GM20000 (cell line): Measurements from ENCODE around the gene AMPH.

Experiments used
- DNase-seq: peaks from one replicate; pipeline ENCODE4 v3.0.0; 2012; ENCODE audit warnings: low spot score
- TF ChIP-seq, protein P1 (sequence below): IDR thresholded peaks from 2 replicates; pipeline ENCODE4 v1.5.1; 2012; ENCODE audit warnings: mild to moderate bottlenecking, control low read depth; ENCODE audit errors: extremely low read depth, missing control alignments

Gene AMPH

DNA sequence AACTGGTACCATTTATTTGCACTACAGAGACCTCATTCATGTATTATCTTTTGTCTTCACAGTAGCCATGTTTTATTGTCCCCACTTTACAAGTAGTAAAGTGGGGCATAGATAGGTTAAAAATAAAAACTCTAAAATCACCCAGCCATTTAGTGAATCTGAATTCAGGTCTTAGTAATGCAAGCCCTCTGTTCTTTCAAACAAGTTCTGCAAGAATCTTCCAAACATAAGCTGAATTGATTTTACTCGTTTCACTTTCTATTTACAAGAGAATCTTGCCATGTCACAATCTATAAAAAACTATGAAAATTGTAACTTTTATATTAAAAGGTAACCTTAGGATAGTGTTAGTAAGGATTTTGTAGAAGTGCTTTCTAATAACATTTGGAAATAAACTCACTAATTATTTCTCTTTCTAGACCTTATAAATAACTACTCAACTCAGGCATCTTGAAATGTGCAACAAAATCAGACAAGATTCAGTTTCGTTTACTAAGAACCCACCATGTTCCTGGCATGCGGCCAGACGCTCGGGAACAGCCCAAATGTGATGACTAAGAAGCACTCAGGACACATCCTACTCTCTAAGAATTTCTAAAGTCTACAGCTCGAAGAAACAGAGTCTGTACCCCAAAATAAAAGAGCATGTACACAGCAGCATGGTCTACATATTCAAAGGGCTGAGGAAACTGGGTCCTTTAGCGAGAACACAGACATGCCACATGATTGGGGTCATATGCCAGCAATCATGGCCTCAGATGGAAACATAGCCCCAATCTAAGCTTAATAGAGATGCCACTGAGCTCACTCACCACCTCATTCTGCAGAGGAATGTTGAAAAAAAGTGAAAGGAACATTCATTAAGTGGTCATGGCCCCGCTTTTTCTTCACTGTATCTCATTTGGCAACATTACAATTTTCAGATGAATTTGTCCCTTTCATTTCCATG, 167.6 kb downstream of the AMPH start:
- TF ChIP-seq, protein P1, sequence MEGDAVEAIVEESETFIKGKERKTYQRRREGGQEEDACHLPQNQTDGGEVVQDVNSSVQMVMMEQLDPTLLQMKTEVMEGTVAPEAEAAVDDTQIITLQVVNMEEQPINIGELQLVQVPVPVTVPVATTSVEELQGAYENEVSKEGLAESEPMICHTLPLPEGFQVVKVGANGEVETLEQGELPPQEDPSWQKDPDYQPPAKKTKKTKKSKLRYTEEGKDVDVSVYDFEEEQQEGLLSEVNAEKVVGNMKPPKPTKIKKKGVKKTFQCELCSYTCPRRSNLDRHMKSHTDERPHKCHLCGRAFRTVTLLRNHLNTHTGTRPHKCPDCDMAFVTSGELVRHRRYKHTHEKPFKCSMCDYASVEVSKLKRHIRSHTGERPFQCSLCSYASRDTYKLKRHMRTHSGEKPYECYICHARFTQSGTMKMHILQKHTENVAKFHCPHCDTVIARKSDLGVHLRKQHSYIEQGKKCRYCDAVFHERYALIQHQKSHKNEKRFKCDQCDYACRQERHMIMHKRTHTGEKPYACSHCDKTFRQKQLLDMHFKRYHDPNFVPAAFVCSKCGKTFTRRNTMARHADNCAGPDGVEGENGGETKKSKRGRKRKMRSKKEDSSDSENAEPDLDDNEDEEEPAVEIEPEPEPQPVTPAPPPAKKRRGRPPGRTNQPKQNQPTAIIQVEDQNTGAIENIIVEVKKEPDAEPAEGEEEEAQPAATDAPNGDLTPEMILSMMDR, result no peak
- DNase-seq, result peak; percentile 53

DNA sequence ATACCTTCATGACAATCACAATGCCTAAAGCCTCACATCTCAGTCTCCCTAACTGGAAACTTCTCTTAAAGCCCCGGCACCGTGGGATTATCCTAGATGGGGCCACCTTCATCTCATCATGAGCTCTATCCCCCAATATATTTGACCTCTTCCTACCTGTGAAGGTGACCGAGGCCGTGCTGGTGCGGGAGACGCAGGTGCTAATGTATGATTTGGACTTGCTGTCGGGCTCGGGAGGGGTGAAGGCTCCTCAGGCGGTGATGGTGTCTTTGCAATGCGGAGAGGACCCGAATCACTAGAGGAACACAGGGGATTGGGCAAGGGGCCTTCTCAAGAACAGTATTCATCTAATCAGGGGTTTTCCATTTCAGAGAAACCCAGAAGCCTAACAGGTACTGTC, 168.4 kb downstream of the AMPH start:
- no peak for DNase-seq
- TF ChIP-seq, protein P1, result no peak

DNA sequence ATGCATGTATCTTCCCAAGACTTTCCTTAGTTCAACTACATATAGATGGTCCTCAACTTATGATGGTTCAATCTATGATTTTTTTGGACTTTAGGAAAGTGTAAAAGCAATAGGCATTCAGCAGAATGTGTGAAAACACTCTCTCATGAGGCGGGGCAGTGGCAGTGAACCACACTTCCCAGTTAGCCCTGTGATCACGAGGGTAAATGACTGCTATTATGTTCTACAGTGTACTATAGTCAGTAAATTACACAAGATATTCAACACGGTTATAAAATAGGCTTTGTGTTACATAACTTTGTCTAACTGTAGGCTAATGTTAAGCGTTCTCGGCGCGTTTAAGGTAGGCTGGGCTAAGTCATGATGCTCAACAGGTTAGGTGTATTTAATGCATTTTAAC, 169.3 kb downstream of the AMPH start:
- TF ChIP-seq, protein P1, result no peak
- DNase-seq, result no peak

DNA sequence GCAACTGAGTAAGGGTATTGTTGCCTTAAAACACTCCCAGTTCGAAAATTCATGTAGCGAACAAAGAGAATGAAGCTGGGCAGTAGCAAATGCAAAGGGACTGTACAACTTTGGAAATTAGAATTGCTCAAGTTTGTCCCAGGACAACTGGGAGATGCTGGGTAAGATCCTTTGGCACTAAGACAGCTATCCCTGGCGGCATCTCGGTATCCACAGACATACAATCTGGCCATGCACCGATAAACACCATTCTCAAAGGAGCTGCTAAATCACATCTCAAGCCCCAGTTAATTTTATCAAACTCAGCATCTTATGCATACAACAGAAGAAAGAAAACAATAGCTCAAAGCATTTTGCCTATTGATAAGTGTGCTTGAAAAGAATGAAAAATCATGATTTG, 177.3 kb downstream of the AMPH start:
- TF ChIP-seq, protein P1, result no peak
- no peak for DNase-seq

DNA sequence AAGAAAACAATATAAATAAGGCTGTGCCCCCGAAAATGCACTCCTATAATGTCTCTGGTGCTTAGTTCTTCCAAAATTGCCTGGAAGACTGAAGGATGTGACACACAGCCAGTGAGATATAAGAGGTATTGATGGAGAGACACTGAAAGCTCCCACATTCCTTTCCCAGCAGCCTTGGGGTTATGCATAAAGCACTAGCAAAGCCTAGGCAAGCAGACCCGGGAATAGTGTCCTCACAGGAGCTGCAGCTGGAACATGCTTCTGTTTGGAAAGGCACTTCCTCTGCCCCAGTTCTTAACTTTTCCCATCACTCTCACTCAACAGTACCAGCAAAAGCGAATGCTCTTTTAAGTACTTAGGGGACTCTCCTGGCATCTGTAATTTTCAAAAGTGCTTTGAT, 178.0 kb downstream of the AMPH start:
- TF ChIP-seq, protein P1, result no peak
- DNase-seq, result no peak

DNA sequence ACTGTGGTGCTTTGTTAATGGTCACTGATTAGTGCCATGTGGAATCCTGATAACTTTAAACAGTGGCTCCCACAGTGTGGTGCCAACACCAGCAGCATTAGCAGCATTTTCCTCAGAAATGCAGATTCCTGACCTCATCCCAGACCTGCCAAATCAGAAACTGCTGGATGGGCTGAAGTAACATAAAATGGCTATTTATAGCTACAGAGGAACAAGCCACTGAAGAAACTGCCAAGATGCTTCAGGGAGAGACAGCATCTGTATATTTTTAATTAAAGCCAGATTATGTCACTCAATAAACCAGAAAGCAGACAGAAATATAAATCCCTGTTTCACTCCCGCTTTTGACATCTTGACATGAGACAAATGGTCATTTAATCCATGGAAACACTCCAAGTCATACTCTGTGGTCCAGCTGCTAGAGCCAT, 178.5 kb downstream of the AMPH start:
- no peak for DNase-seq
- TF ChIP-seq, protein P1, result no peak

DNA sequence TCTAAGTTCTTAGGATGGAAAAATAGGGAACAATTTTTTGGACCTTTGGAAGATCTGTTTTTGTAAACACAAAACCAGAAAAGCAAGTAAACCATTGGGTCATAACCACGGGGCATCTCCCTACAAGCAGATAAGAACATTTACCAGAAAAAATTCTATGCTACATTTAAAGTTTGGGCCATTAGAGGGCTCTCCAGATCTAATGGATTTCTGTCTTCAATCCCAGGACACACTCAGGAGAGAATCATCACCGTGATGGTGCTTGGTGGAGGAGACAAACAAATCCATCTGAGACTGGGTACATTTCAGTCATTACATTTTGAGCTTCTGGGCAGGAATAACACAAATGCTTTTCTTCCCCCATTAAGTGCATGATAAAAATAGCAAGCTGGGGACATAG, 179.3 kb downstream of the AMPH start:
- TF ChIP-seq, protein P1, result no peak
- peak; percentile 11 for DNase-seq
